HG03558 (cell line): Measurements from ENCODE around the gene GTF2IRD1.
"Not testable (repeated sequence)": the region's sequence is repeated elsewhere in the genome, so short reads cannot be mapped to it uniquely, and the experiment has no call there.

Source experiments
- ATAC-seq: cut with Tn5 transposase; IDR thresholded peaks from one replicate; pipeline ENCODE4 v1.9.1; 2021; ENCODE audit warnings: moderate number of reproducible peaks; ENCODE audit not compliant: unreplicated experiment; ENCODE audit errors: extremely low read depth

GTF2IRD1 gene

DNA sequence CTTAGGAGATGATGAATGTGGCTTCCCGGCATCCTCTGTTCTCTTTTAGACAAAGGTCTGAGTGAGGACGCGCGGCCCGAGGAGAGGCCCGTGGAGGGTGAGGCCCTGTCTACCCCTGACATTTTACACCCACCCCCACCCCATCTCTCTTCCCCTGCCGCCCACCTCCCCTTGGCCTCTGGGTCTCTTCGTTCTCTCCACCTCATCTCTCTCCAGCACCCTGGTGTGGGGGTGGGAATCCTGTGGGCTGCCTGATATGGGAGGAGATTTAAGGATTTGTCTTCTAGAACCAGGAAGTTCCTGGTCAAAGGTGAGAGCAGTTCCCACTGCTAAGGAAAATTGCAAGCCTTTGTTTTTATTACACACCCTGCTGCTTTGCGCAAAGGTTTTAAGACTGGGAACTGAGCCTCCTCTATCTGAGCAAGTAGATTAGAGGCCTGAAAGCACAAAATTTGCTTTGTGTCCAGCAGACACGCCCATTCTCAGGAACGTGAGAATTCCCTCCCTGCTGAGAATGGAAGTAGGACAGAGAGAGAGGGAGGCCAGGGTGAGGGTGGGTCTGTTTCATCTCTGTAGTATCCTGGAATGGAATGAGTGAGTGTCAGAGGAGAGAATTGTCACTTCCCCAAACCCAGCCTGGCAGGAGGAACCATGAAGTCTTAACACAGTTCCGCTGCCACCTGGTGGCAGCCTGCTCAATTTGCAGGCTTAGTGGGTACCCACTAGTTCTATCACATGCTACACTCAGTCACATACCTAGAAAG, 91.2 kb downstream of the GTF2IRD1 start:
- ATAC-seq, result no peak

DNA sequence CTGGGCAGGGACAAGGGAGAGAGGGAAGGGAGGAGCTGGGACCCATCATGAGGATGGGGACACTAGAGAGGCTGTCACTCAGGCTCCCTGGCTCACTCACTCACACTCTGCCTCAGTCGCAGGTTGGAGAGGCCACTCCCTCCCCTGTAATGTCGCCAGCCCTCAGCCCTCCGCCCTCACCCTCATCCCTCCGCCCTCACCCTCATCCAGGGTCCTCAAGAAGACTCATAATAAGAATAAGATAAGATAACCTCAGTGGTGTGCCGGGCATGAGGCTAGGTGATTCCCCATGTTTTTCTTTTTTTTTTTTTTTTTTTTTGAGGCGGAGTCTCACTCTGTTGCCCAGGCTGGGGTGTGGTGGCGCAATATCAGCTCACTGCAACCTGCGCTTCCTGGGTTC, 92.2 kb downstream of the GTF2IRD1 start:
- no peak for ATAC-seq

DNA sequence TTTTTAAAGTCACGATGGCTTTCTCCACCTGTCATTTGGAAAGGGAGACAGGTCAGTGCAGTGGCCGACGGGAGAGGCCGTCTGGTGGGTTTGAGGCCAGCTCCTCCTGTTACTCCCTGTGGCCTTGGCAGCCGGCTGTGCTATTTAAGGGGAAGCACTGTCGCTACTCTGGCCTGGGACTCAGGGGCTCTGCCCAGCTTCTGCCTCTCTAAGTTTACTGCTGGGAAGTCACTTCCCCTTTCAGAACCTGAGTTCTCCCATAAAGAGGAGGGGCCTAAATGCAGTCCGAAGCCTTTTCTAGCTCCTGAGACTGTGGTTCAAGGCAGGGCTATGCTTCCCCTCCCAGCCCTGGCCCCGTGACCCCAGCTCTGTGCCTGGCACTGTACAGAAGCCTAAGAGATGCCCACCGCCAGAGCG, 99.9 kb downstream of the GTF2IRD1 start:
- not testable (repeated sequence) for ATAC-seq

GRCh38 chr7:74554178-74554577, 100.5 kb downstream of the GTF2IRD1 start:
- no peak for ATAC-seq

GRCh38 chr7:74560086-74560719, 106.5 kb downstream of the GTF2IRD1 start:
- ATAC-seq, result no peak

DNA sequence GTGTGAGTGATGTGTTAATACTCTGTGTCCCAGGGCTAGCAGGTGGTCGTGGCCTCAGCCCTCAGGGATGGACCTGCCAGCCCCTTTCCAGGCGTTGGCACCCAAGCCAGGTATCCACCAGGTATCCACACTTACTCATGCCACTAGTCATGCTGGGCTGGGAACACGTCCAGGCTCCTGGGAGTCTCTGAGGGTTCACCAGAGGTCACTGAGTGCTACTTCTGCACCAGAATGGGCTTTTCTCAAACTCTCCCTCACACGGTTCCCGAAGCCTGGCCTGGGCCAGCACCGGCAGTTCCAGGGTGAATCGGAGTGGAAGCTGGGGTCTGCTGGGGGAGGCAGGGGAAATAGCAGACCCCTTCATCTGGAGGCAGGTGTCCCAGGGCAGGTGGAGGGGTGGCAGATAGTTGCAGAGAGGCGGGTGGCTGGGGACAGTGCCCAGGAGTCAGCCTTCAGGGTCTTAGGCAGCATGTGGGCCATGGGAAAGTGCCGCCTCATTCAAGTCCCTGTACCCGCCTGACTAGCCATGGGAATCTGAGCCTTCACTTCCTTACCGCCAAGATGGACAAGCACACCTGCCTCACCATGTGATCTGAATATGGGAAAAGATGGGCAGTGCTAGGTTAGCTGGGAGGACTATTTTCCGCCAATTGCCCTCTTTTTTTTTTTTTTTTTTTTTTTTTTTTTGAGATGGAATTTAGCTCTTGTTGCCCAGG, 108.3 kb downstream of the GTF2IRD1 start:
- ATAC-seq, result no peak

DNA sequence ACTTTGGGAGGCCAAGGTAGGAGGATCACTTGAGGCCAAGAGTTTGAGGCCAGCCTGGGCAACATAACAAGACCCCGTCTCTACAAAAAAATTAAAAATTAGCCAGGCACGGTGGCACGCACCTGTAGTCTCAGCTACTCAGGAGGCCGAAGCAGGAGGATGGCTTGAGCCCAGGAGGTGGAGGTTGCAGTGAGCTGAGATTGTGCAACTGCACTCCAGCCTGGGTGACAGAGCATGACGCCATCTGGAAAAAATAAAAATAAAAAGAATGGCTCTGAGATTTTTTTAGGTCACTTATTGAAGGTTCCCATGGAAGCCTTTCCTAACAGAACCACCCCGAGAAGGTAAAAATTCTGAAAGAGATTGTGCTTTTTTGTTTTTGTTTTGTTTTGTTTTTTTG, 109.9 kb downstream of the GTF2IRD1 start:
- ATAC-seq, result not testable (repeated sequence)

DNA sequence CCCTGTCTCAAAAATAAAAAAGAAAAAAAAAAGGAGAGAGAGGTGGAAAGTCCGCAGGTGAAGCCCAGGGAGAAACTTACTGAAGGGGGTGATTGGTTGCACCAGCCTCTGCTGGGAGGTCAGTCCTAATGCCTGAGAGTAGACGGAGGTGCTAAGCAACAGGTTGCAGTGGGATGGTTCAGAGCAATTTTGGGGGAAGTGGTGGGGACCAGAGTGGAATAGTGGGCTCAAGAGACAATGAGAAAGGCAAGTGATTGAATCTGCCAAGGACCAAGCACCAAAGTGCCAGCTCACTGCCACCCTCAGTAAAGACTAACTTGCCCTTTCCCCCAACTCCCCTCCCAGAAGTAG, 113.6 kb downstream of the GTF2IRD1 start:
- no peak for ATAC-seq

- ATAC-seq, result no peak
Observed at GRCh38 chr7:74568658-74569057, 115.0 kb downstream of the GTF2IRD1 start.

DNA sequence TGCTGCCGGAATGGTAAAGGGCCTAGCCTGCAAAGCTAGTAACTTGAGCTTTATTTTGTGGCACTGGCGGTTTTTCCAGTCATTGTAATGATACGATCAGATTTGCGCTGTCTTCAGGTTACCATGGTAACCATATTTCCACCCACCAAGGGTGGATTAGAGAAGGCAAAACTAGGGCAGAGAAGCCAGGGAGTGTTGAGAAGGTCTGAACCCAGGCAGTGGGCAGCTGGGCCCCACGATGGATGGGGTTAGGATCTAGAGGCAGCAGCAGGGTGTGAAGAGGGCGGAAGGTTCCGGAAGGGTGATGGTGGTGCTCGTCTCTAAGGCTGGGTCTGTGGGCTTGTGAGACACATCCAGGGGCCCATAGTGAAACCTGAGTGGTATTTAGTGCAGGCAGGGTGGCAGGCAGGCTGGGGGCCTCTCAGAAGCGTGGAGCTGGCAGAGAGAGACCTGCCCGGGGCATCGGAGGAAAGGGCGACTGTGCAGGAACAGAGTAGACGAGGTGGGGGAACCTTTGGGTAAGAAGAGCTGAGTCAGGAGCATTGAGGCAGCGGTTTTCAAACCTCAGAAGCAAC, 115.9 kb downstream of the GTF2IRD1 start:
- ATAC-seq, result no peak

DNA sequence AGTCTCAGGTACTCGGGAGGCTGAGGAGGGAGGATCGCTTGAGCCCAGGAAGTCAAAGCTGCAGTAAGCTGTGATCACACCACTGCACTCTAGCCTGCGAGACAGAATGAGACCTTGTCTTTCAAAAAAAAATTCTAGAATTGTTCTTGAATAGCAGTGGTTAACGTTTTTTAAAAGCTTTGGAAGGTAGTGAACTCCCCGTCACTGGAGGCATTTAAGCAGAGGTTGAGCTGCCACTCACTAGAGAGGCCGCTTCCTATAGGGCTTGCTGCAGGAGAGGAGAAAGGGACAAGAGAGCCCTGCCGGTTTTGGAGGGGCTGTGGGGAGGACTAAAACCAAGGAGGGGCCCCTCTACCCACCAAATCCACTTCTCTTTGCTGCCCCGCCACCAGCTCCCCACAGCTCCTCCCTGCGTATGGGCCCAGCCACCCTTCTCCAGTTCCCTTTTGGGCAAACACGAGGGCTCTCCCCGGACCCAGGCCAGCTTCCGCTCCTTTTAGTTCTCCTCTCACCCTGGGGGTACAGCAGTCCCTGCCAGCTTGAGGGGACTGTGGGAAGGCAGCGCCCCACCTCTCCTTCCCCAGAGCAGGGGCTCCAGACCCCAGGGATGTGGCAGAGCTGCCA, 116.9 kb downstream of the GTF2IRD1 start:
- ATAC-seq, result no peak

DNA sequence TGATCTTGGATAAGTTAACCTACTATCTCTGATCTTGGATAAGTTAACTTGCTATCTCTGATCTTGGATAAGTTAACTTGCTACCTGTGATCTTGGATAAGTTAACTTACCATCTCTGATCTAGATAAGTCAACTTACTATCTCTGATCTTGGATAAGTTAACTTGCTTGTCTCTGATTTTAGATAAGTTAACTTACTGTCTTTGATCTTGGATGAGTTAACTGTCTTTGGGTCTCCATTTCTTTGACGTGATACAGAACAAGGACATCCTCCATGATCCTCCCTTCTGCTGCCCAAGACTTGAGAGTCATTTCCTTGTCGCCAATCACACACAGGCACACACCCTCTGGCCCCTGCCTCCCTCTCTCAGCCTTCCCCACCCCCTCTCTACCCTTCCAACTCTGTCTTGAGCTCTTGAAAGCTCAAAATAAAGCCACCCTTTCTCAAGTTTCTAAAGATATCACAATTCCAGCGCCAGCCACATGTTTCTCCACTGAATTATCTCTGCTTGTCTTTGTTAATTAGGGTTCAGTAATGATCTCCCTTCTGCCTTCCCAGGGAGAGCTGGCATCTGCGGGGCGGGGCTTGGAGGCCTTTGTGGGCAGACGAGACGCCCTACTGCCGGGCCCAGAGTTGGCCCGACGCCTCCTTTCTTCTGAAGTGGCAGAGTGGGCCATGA, 118.7 kb downstream of the GTF2IRD1 start:
- no peak for ATAC-seq

DNA sequence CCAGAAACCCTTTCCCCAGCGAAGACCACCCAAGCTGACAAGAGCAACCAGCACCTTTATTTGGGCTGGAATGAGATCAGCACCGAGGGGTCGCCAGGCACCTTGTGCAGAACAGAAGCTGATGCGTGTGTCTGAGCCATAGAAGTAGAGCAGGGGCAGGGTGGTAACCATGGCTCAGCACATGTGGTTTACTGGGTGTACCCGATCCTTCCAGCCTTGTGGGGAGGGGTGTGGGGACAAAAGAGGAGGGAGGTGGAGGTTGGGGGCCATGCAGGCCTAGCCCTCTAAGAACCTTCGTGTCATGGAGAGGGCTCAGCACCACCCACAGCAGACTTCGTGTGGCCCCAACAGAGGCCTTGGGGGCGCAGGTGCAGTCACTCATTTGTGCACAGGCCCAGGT, 119.8 kb downstream of the GTF2IRD1 start:
- no peak for ATAC-seq

- no peak for ATAC-seq
Observed at GRCh38 chr7:74575083-74575784, 121.5 kb downstream of the GTF2IRD1 start.

DNA sequence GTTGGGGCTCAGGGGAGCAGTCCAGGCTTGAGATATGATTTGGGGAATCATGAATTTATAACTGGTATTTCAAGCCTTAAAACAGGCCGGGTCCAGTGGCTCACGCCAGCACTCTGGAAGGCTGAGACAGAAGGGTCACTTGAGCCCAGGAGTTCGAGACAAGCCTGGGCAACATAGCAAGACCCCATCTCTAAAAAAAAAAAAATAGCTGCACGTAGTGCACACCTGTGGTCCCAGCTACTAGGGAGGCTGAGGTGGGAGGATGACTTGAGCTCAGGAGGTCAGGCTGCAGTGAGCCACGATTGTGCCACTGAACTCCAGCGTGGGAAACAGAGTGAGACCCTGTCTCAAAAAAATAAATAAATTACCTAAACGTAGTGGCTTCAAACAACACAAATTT, 122.1 kb downstream of the GTF2IRD1 start:
- no peak for ATAC-seq

- no peak for ATAC-seq
Observed at GRCh38 chr7:74579800-74580685, 126.3 kb downstream of the GTF2IRD1 start.

DNA sequence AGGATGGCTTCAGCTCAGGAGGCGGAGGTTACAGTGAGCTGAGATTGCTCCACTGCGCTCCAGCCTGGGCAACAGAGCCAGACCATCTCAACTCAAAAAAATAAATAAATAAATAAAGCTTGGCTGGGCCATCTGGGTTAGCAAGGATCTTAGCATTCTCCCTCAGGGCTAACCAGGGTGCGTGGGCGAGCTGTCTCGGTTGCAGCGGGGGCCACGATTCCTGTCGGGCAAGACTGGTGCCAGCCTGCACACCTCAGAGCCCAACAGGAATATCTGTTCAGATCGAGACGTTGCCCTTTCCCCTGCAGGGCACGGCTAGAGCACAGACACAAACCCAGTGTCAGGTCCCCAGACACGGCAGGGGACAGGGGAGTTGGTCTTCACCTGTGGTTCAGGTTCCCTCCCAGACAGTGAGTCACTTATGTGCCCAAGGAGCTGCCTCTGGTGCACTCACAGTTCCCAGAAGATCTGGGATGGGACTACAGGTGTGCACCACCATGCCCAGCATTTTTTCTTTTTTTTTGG, 128.3 kb downstream of the GTF2IRD1 start:
- ATAC-seq, result no peak

DNA sequence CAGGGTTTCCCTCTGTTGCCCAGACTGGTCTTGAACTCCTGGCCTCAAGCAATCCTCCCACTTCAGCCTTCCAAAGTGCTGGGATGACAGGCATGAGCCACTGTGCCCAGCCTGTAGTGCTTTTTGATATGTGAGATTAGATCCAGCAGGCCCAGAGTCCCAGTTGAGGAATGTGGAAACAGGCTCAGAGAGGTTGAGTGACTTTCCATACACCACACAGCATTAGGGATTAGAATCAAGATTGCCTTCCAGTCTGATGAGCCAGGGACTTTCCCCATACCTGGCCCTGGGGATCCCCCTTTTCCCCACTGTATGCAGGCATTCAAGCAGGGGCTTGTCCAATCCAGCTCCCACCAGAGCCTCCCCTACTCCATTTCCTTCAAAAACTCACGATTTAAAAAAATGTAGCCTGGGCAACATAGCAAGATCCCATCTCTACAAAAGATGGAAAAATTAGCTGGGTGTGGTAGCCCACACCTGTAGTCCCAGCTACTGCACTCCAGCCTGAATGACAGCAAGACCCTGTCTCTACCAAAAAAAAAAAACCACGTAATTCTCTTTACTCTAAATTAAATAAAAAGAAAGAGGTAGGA, 128.8 kb downstream of the GTF2IRD1 start:
- ATAC-seq, result no peak
